HG03558 (cell line): Measurements from ENCODE around the gene DELE1.
"Not testable (repeated sequence)": the region's sequence is repeated elsewhere in the genome, so short reads cannot be mapped to it uniquely, and the experiment has no call there.

Experiments used
- ATAC-seq: cut with Tn5 transposase; IDR thresholded peaks from one replicate; pipeline ENCODE4 v1.9.1; 2021; ENCODE audit warnings: moderate number of reproducible peaks; ENCODE audit not compliant: unreplicated experiment; ENCODE audit errors: extremely low read depth

Gene DELE1

DNA sequence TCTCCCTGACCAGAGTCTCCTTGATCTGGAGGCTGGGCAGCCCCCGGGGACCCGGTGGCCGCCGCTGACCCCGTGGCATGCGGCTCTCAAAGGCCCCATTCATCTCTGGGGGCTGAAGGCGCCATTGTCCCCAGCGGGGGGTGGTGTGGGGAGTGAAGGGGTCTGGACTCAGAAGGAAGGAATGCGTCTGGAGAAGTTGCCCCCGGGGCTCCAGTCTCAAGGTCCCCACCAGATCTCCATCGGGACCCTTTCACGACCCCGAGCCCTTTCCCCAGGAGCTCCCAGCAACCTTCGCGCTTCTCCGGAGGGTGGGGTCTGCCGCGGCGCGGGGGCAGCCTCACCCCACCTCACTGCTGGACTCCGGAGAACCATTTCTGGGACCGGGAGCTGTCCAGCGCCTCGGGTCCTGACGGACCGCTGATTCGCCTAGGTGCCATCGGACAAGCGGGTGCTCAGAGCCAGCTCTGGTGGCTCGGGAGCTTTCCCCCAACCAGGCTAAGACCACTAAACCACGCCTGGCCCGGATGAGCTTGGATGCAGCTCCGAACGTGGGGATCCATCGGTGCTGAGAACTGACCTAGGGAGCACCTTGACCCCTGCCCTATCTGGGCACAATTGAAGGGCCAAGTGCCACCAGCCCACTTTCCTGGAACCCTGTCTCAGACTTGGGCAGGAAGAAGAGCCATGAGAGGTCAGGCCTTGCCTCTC lies 40.3 kb upstream of the DELE1 start:
- no peak for ATAC-seq

DNA sequence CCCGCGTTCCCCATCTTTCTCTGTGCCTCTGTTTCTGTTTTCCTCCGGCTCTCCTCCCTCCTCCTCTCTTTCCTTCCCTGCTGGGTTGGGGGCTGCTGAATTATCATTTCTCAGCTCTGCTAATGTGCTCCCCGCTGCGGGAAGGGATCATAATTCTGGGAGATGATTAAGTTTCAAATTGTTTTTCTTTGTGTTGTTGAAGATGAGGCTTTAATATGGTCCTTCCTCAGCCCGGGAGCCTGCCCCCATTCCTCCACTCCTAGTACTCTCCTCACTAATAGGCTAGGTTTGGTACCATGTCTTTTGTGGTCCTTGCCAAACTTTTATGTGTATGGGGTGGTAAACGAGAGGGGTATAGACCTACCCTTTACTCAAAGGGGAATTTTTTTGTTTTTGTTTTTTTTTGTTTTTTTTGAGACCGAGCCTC lies 39.8 kb upstream of the DELE1 start:
- ATAC-seq: no peak

DNA sequence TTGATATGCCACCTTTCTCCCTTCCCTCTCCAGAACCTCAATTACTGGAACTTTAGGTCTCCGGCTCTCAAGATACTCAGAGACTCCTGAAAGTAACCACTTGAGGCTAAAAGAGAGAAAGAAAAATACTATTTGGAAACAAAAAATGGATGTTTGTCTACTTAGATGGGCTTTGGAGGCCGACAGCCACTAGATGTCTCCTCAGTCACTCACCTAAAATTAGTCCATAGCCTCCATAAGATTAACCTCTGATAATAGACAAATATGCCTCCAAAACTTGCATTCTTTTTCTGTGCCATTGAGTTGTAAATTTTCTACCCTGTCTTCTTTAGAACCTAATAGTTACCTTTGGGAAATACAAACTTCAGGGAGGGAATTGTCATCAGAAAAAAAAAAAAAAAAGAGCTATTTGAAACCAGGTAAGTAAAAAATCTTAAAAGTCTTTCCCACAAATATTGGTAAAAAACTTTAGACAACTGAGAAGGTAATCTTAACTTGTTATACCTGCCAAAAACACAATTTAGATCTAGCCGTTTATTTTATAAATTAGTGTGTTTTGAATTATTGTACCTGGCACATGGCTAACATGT lies 34.3 kb upstream of the DELE1 start:
- no peak for ATAC-seq

DNA sequence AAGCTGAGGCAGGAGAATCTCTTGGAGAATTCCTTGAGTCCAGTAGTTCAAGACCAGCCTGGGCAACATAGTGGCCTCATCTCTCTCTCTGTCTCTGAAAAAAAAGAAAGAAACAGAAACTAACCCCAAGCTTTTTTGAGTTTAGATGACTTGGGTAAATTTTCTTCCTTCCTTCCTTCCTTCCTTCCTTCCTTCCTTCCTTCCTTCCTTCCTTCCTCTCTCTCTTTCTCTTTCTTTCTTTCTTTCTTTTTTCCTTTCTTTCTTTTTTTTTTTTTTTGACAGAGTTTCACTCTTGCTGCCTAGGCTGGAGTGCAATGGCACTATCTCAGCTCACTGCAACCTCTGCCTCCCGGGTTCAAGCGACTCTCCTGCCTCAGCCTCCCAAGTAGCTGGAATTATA lies 33.2 kb upstream of the DELE1 start:
- ATAC-seq: not testable (repeated sequence)

DNA sequence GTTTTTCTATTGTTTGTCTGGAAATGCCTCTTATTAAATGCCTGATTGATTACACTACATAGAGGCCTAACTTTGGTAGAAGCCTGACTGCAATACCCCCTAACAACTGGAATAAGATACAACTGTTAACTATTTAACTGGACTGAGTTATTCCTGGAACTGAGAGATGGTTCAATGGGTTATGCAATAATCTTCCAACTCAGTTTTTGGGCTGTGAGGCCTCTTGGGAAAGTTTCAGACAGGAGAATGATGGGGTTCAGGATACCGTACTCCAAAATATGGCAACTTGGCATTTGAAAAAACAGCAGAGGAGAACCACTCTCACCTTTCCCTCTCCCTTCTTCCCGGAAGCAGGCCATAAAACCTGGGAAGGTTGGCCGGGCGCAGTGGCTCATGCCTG lies 26.2 kb upstream of the DELE1 start:
- ATAC-seq: no peak

DNA sequence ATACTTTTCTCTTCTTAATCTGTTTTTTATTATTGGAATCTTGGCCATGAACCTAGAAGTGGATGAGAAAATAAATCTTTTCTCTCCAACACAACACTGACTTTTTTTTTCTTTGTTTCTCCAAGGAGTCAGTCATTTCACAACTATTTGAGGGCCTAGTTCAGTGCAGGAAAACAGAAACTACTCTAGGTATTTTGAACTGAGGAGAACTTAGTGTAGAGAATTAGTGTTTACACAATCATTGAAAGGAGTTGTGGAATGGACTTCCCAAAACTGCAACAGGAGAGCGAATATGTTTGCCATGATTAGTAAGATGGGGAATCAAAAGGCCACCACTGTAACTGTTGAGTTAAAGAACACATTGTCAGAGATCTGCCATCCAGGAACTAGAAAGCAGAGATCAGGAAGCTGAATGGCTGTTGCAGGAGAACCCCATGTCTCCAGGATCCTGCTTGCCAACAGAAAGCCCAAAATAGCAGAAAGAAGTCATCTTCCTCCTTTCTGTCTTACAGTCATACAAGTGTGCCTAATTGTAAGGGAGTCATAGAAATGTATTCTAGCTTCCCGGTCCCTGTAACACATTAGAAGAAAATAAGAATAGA lies 25.1 kb upstream of the DELE1 start:
- ATAC-seq: no peak

DNA sequence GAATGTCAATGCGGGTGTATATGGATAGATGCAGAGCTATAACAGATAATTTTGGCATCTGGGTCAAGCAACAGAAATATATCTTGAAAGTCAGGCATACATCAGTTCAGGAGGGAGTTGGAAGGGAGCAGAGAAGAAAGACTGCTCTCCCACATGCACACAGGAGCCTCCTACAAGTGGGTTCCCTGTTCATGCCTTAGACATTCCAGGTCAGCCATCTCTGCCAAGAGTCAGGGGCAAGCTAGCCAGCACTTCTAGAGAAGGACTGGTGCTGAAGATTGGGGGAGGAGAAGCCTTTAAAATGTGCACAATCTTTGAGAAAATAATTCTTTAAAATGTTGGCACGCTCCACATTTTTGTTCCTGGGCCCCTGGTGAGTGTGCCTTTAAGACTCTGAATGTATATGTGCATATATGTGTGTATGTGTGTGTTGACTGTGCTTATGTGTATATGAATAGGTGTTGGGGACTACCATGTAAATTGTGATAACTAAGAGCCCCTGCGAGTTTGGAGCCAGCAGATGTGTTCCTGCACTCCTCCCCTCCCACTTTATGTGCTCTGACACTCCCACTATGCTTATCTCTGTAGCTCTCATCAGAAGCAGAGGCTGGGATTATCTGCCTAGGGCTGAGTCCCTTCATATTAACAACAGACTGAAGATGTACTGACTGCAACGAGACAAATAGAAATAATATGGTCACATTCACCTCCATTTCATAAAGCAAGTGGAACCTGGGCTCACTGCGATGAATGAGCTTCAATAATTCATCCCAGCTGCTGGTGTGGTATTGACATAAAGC lies 21.5 kb upstream of the DELE1 start:
- ATAC-seq: no peak

DNA sequence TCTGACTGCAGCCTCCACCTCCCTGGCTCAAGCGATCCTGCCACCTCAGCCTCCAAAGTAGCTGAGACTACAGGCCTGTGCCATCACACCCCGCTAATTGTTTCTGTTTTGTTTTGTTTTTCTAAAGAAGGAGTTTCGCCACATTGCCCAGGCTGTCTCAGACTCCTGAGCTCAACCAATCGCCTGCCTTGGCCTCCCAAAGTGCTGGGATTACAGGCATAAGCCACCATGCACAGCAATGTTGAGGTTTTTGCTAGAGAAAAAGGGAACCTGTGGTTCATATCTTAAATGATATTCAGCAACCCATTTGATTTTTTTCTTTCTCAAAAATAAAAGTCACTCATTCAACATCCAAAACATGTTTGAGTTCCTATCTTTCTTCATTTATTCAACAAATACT lies 20.4 kb upstream of the DELE1 start:
- no peak for ATAC-seq

DNA sequence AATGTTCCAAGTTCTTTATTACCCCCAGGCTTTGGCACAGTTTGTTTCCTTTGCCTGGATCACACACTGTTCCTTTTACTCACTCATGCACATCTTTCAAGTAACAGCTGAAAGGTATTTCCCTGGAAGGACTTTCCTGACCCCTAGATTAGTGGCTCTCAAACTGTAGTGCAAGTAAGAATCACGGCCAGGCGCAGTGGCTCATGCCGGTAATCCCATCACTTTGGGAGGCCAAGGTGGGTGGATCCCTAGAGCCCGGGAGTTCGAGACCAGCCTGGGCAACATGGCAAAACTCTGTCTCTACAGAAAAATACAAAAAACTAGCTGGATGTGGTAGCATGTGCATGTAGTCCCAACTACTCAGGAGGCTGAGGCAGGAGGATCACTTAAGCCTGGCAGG lies 19.1 kb upstream of the DELE1 start:
- no peak for ATAC-seq

DNA sequence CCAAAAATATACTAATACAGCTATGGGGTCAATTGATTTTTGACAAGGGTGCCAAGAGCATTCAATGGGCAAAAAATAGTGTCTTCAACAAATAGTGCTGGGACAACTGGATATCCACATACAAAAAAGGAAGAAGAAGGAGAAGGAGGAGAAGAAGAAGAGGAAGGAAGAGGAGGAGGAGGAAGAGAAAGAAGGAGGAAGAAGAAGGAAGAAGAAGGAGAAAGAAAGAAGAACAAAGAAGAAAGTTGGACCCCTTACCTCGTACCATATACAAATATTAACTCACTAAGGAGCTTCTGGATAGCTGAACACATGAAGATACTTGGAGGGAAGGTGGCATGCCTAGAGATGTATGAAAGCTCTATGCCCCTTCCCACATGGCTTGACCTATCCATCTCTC lies 17.2 kb upstream of the DELE1 start:
- no peak for ATAC-seq

DNA sequence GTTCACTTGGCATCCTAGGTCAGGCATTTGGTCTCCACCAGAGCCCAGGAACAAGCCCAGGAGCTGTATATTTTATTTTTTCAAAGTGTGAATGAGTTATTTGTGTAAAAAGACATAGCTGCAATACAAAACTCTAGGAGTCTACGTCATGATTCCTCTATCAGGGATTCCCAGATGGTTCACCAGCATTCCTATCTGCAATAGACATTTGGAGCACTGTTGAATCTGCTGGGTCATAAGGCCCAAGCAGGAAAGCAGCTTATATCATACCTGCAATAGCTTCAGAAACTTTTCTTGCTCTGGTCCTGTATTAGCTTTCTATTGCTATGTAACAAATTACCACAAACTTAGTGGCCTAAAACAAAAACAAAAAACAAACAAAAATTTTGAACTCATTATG lies 16.7 kb upstream of the DELE1 start:
- ATAC-seq: no peak

DNA sequence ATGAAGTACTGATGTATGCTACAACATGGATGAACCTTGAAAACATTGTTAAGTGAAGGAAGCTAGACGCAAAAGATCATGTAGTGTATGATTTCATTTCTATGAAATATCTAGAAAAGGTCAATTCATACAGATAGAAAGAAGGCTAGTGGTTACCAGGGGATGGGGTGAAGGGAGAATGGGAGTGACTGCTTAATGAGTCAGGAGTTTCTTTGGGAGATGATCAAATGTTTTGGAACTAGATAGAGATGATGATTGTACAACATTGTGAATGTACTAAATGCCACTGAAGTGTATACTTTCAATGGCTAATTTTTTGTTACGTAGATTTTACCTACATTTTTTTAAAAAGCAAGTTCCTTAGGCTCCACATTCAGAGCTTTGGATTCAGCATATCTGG lies 14.9 kb upstream of the DELE1 start:
- no peak for ATAC-seq

DNA sequence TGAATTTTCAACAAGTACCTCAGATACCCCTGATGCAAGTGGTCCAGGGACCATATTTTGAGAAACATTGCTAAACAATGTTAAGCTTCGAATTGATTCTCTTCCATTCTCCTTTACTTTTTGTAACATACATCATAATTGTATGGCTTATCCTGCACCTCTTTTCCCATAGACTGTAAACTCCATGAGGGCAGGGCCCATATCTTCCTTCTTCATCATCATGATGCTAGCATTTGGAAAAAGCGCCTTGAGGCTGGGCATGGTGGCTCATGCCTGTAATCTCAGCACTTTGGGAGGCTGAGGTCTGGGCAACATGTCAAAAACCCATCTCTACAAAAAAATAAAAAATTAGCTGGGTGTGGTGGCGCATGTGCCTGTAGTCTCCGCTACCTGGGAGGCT lies 14.5 kb upstream of the DELE1 start:
- ATAC-seq: no peak

DNA sequence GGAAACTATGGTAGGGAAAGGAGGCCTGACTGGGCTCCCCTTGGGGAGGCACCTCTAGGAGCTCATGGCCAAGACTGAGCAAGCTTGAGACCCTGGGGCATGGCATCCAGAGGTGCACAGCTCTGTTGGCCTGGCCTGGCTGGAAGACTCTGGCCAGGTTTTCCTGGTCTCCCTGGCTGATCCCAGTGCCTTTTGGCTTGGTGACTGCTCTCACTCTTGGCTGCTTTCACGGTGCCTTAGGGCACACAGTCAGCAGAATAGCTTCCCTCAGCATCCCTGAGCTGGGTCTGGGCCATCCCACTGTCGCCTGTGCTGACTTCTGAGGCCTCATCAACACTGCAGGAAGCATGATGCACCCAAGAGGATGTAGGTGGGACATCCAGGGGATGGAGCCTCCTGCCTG lies 13.4 kb upstream of the DELE1 start:
- ATAC-seq: no peak

DNA sequence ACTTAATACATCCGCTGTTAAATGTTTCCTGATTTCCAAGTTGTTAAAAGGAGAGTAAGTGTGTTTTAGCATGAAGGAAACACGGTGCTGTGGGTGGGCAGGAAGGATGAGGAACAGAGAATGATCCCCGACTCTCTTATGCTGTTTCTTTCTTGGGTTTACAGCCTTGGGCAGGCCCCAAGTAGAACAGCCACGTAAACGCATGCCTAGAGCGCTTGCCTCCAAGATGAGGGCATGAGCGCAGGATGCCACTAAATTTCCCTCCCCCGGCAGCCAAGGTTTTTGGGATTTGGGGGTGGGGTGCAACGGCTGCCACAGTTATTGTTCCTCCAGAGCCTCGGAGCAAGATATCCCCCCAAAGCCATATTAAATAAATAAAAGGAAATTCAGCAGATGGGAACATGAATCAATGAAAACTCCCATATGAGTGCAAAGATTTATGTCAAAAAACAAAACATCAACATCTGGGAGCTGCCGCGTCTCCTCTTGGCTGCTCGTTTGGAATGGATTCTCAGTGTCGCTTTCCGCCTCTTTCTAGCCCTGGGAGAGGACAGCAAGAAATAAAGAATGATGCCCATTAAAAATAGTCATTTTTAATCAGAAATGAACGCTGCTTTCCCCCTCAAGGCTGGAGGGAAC lies 10.0 kb upstream of the DELE1 start:
- no peak for ATAC-seq

DNA sequence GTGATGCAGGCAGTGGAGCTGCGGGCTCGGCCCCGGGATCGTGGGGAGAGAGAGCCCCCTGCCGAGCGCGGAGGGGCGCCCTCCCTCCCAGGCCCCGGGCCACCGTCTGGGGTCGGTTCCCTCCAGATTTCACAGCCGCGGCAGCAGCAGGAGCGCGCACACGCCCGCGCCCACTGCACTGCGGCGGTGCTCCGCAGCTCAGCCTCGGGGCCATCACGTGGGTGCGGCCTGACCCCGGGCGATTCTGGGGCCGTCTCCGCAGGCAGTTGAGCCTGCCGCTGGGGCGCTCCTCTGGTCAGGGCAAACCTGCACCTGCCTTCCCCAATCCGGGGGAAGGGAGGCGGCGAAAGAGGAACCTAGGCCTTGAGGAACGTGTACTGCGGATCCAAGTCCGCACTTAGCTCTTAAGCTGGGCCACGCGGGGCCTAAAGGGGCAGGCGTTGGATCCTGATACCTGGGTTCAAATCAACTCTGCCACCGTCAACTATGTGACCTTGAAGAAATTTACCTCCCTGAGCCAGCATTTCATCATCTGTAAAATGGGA lies 9.4 kb upstream of the DELE1 start:
- no peak for ATAC-seq

DNA sequence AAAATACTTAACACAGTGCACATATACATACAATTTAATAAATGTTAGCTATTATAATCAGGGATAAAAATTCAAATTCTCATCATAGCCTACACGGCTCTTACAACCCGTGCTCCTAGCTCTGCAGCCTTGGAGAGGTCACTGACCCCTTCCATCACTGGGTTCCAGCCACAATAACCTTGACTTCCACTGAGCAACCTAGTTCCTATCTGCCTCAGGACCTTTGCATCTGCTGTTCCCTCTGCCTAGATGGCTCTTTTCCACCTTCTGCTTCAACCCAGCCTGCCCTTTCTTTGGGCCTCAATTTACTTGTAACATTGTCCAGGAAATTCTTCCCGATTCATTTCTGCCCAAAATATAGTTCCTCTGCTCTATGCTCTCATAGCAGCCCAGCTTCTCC lies 8.9 kb upstream of the DELE1 start:
- ATAC-seq: no peak

DNA sequence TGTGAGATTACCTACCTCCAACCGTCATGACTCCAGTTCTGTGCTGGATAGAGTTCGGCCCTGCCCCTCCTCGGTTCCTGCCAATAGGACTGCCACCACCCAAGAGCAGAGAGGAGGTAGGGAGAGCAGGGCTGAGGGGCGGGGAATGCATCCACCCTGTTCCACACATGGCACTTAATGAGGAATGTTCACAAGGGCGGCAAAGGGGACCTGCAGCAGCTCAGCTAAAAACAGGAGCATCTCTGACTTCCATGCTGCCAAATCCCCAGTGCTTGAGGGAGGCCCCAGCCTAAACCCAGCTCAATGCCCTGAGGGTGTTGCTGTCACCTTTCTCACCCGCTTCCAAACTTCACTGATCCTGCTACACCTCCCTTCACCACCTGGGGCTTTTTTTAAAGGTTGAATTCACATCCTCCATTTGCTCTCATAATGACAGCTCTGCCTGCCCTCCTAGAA lies 7.8 kb upstream of the DELE1 start:
- ATAC-seq: no peak

DNA sequence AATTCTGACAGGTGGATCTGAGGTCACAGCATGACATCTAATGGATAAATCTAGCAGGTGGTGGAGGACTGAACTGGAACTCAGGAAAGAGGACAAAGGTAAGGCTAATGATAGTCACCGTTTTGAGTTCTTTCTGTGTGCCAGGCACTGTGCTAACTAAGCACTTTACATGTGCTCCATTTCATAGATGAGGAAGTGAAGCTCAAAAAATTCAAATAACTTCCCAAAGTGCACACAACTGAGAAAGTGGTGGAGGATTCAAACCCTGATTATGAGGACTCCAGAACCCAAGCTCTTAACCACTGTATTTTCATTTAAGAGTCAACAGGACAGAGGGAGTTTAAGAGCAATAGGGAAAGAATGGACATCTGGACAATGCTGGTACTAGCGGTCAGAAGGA lies 7.1 kb upstream of the DELE1 start:
- no peak for ATAC-seq

DNA sequence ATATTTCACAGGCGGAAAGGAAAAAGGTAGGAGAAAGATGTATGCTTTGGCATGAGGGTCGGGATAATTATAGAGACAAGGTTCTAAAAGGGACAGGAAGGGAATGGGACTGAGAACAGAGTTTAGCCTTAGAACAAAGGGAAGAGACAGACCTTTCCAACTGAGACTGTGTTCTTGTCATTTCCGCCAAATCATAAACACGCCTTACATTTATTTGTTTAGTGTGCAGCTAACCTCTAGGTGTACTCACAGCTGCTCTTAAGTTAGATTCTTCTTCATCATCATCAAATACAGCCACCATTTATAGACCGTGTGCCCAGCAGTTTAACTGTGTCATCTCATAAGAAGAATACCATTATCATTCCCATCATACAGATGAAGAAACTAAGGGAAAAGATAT lies 5.9 kb upstream of the DELE1 start:
- no peak for ATAC-seq
